Activated B cell treated with CpG ODN at 0.5 μM for 24 hours (primary cell): ENCODE measurements around the gene OR10A3. TPM values are rescaled to one million over a fixed set of nuclear protein-coding genes. Genes with fewer than 3 reads are reported as not detected.

Experiments
- ATAC-seq: fragments of 200-7000 bp; cut with Tn5 transposase; one replicate; pipeline ENCODE4 v1.10.0; 2021; ENCODE audit warnings: low read depth, mild to moderate bottlenecking, moderate library complexity
- CTCF ChIA-PET: fragments of 350-600 bp; sonication (Branson Sonifier 250); formaldehyde crosslinking; loops from one replicate; lab custom pipeline; 2021; ENCODE audit warnings: antibody characterized with exemption; lab: Charles Lee
- POLR2A ChIA-PET: fragments of 350-600 bp; sonication (Branson Sonifier 250); formaldehyde crosslinking; loops from one replicate; lab custom pipeline; 2021; ENCODE audit warnings: antibody characterized with exemption; lab: Charles Lee
- DNase-seq: peaks from one replicate; pipeline ENCODE4 v3.0.0; 2022
- H3K27ac Mint-ChIP-seq: one replicate; pipeline ENCODE4 v1.8.0; 2020; ENCODE audit warnings: mixed read lengths
- H3K27me3 Mint-ChIP-seq: one replicate; pipeline ENCODE4 v1.8.0; 2021; ENCODE audit warnings: mixed read lengths
- H3K36me3 Mint-ChIP-seq: one replicate; pipeline ENCODE4 v1.8.0; 2021; ENCODE audit warnings: low read depth, mixed read lengths
- H3K4me1 Mint-ChIP-seq: one replicate; pipeline ENCODE4 v1.8.0; 2021; ENCODE audit warnings: mixed read lengths
- H3K4me3 Mint-ChIP-seq: one replicate; pipeline ENCODE4 v1.8.0; 2020; ENCODE audit warnings: mild to moderate bottlenecking, mixed read lengths
- H3K9me3 Mint-ChIP-seq: one replicate; pipeline ENCODE4 v1.8.0; 2020; ENCODE audit warnings: mixed read lengths
- intact Hi-C: fragments of 100-400 bp; cut with micrococcal nuclease; formaldehyde crosslinking; loops from one replicate; pipeline ENCODE4 v1.15.1; 2024
- total RNA-seq: library from RNA; stranded (reverse); gene quantifications from 2 replicates; pipeline ENCODE4 v1.2.3, GENCODE V29; 2022
- TF ChIP-seq, protein P1 (sequence below): fragments of 200-600 bp; IDR thresholded peaks from one replicate; pipeline ENCODE4 v1.8.0; 2022; ENCODE audit warnings: antibody characterized with exemption, mild to moderate bottlenecking

OR10A3 gene
- total RNA-seq, 1 donor from 2014 or later = not detected

- ChIA-PET POLR2A (no interaction called here), CTCF (no interaction called here)
- Mint-ChIP-seq H3K9me3 (peaks cover 10% of the 10 kb centered on the region), H3K4me3 (no peak overlapping the region), H3K4me1 (no peaks in the 10 kb centered on the region), H3K36me3 (no peaks in the 10 kb centered on the region), H3K27me3 (peaks cover 7% of the 10 kb centered on the region), H3K27ac (no peak overlapping the region)
- ATAC-seq (no peak), DNase-seq (no peak)
- intact Hi-C loops = no loop called here
- TF ChIP-seq, protein P1, sequence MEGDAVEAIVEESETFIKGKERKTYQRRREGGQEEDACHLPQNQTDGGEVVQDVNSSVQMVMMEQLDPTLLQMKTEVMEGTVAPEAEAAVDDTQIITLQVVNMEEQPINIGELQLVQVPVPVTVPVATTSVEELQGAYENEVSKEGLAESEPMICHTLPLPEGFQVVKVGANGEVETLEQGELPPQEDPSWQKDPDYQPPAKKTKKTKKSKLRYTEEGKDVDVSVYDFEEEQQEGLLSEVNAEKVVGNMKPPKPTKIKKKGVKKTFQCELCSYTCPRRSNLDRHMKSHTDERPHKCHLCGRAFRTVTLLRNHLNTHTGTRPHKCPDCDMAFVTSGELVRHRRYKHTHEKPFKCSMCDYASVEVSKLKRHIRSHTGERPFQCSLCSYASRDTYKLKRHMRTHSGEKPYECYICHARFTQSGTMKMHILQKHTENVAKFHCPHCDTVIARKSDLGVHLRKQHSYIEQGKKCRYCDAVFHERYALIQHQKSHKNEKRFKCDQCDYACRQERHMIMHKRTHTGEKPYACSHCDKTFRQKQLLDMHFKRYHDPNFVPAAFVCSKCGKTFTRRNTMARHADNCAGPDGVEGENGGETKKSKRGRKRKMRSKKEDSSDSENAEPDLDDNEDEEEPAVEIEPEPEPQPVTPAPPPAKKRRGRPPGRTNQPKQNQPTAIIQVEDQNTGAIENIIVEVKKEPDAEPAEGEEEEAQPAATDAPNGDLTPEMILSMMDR = no peak
These were observed 40.1 kb downstream of the OR10A3 start for GRCh38 chr11:7901319-7901854.

- peaks cover 7% of the 10 kb centered on the region for H3K27me3 Mint-ChIP-seq
- ChIA-PET POLR2A (no interaction called here), CTCF (no interaction called here)
- intact Hi-C loops = no loop called here
- H3K9me3 Mint-ChIP-seq = peaks cover 10% of the 10 kb centered on the region
- TF ChIP-seq, protein P1 = no peak
- H3K4me1 Mint-ChIP-seq = no peaks in the 10 kb centered on the region
- no peak for ATAC-seq
- H3K27ac Mint-ChIP-seq = no peak overlapping the region
- H3K4me3 Mint-ChIP-seq = no peak overlapping the region
- DNase-seq = no peak
- no peaks in the 10 kb centered on the region for H3K36me3 Mint-ChIP-seq
These were observed 40.8 kb downstream of the OR10A3 start for GRCh38 chr11:7900686-7901085.

DNA sequence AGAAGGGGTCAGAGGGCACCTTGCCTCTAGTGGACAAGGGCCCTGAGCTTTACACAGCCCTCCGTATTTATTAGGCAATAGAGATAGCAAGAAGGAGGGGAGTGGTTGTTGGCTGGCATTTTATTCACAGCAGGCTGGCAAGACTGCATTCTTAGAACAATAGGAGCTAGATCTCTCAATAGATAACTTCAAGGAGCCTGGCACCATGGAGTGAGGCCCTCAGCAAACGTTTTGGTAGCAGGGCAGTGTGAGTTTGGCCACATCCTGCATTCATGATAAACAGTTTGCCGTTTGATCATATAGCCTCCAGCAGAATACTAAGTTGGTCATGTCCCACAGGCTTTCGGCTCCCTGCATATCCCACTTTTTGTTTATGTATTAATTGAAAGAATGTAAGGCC lies 42.1 kb downstream of the OR10A3 start:
- no peaks in the 10 kb centered on the region for H3K36me3 Mint-ChIP-seq
- H3K27me3 Mint-ChIP-seq = peaks cover 5% of the 10 kb centered on the region
- no peak overlapping the region for H3K27ac Mint-ChIP-seq
- DNase-seq = no peak
- CTCF ChIA-PET = no interaction called here
- no peak overlapping the region for H3K4me3 Mint-ChIP-seq
- H3K9me3 Mint-ChIP-seq = peaks cover 13% of the 10 kb centered on the region
- POLR2A ChIA-PET = no interaction called here
- H3K4me1 Mint-ChIP-seq = no peaks in the 10 kb centered on the region
- no peak for ATAC-seq
- intact Hi-C loops = no loop called here
- TF ChIP-seq, protein P1 = no peak

DNA sequence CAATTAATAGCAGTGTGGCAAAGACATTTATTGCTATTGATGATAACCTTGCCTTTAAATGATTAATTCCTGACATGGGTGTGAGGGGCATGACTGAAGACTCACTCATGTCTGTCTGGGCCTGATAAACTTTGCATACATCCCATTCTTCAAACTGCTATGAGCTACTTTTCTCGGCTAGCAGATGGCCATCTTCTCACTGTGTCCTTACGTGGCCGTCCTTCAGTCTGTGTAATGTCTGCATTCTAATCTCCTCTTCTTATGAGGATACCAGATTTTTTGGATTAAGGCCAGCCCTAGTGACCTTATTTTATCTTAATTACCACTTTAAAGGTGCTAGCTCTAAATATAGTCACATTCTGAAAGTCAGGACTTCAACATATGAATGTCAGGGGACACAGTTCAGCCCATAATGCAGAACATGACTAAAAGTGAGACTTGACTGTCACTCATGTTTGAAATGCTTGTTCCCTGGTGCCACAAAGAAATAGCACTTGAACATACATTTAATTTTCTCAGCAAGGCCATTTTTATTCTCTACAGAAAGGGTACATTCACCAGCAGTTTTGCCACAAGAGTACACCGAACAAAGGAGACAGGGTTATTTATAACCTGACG lies 42.7 kb downstream of the OR10A3 start:
- Mint-ChIP-seq H3K36me3 (no peaks in the 10 kb centered on the region), H3K27ac (no peak overlapping the region), H3K4me1 (no peaks in the 10 kb centered on the region), H3K9me3 (peaks cover 13% of the 10 kb centered on the region), H3K4me3 (no peak overlapping the region), H3K27me3 (peaks cover 5% of the 10 kb centered on the region)
- intact Hi-C loops = no loop called here
- ChIA-PET CTCF (no interaction called here), POLR2A (no interaction called here)
- no peak for ATAC-seq
- DNase-seq = no peak
- TF ChIP-seq, protein P1 = no peak

DNA sequence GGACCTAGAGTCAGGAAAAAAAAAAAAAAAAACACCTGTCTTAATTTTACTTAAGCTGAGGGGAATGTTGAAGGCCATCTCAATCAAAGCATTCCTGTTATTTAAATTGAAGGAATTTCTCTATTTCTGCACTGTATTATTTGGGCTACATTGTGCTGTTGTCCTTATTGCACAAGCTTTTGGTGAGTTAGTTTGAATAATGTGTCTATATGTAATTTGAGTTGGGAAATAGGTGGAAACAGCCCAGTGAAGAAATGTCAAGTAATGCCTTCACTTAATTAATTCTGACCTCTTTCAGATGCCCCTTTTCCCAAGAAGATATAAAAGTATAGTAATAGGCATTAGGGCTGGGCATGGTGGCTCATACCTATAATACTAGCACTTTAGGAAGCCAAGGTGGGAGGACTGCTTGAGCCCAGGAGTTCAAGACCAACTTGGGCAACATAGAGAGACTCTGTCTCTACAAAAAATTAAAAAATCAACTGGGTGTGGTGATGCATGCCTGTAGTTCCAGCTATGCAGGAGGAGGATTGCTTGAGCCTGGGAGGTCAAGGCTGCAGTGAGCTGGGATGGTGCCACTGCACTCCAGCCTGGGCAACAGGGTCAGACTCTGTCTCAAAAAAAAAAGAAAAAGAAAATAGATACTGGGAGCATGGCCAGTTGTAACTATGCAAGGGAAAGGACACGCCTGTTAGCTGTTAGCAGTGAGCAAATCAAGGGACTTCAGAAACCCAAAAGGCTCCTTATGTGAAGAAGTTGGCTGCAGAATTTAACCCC lies 45.3 kb downstream of the OR10A3 start:
- Mint-ChIP-seq H3K9me3 (peaks cover 13% of the 10 kb centered on the region), H3K27ac (no peak overlapping the region), H3K27me3 (peaks cover 5% of the 10 kb centered on the region), H3K4me3 (no peak overlapping the region), H3K36me3 (no peaks in the 10 kb centered on the region), H3K4me1 (peaks cover 12% of the 10 kb centered on the region)
- TF ChIP-seq, protein P1 = no peak
- ATAC-seq = no peak
- CTCF ChIA-PET = interaction anchor here (0.7 kb wide), 1 partner anchor 13 kb away, joined by 3 read pairs; no protein-coding TSS in a partner anchor
- intact Hi-C loops = no loop called here
- POLR2A ChIA-PET = interaction anchor here (0.6 kb wide), 1 partner anchor 87 kb away, joined by 4 read pairs; no protein-coding TSS in a partner anchor
- DNase-seq = no peak
